ENCODE results near the gene PSPH. TPM values are rescaled to one million over a fixed set of nuclear protein-coding genes. Genes with fewer than 3 reads are reported as not detected.
A peak's percentile ranks its signal among the peaks of the same experiment; 100 is the strongest.
"Not testable (repeated sequence)": the region's sequence is repeated elsewhere in the genome, so short reads cannot be mapped to it uniquely, and the experiment has no call there.

Gene PSPH
- 10 to 100 TPM; 13.7 to 19.5 TPM for total RNA-seq
- polyA plus RNA-seq (ENCODE audit: insufficient read length in 6 of 6) = 10 to 100 TPM; 14.1 to 25.0 (median 21.9) TPM
- long read RNA-seq, donor 1, partial matches to known transcripts = 291 of 353 reads
- long read RNA-seq, donor 1, other reads (novel, unspliced or antisense) = 62 of 353 reads
- long read RNA-seq, donor 2, partial matches to known transcripts = 6 of 17 reads
- long read RNA-seq, donor 2, other reads (novel, unspliced or antisense) = 8 of 17 reads
- long read RNA-seq, donor 3, partial matches to known transcripts = 0 of 6 reads
- long read RNA-seq, donor 3, other reads (novel, unspliced or antisense) = 5 of 6 reads
- long read RNA-seq, donor 4, partial matches to known transcripts = 3 of 10 reads
- long read RNA-seq, donor 4, other reads (novel, unspliced or antisense) = 5 of 10 reads
- long read RNA-seq, donor 5, partial matches to known transcripts = 0 of 1 reads
- long read RNA-seq, donor 5, other reads (novel, unspliced or antisense) = 0 of 1 reads
- long read RNA-seq, donor 6, partial matches to known transcripts = 0 of 2 reads
- long read RNA-seq, donor 6, other reads (novel, unspliced or antisense) = 0 of 2 reads
- long read RNA-seq, donor 7, partial matches to known transcripts = 217 of 247 reads
- long read RNA-seq, donor 7, other reads (novel, unspliced or antisense) = 30 of 247 reads
- long read RNA-seq, donor 8, partial matches to known transcripts = 283 of 387 reads
- long read RNA-seq, donor 8, other reads (novel, unspliced or antisense) = 102 of 387 reads
- long read RNA-seq, donor 9 = 0 reads
- long read RNA-seq, donor 10, partial matches to known transcripts = 4 of 9 reads
- long read RNA-seq, donor 10, other reads (novel, unspliced or antisense) = 2 of 9 reads
- long read RNA-seq, donor 11, partial matches to known transcripts = 34 of 46 reads
- long read RNA-seq, donor 11, other reads (novel, unspliced or antisense) = 12 of 46 reads
- long read RNA-seq, donor 12, partial matches to known transcripts = 0 of 6 reads
- long read RNA-seq, donor 12, other reads (novel, unspliced or antisense) = 5 of 6 reads

DNA sequence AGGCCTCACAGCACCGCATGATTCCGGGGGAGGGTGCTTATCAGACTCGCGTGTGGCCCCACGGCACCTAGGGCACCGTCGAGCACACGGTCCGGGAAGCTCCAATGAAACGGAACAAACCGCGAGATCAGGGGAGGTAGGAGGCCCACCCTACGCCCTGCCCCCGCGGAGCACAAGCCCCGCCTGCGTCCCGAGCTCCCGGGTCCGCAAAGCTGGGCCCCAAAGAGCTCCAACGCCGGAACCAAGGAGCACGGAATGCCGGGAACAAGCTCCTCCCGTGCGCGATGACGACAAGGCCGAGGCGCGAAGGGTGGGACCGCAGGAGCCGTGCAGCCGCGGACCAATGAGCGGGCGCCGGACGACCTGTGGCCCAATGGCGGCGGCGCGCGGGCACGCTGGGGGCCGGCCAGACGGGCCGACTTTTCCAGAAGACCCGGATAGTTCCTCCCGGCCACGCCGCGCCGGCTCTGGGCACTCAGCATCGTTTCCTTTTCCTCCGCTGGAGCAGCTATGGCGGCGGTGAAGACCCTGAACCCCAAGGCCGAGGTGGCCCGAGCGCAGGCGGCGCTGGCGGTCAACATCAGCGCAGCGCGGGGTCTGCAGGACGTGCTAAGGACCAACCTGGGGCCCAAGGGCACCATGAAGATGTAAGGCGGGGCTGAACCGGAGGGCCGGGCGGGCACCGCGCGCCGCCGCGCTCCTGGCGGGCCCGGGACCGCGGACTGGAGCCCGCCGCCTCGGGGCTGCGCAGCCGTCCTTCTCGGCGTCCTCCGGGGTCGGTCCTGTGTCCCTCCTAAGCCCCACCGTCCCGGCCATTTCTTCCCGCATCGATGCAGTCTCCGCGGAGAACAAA, at the start of gene PSPH, which contains the start of gene CCT6A:
PSPH (minus strand) TSS at position 106 of the 853 bp plus-strand sequence. CDS start 30,232 bp downstream, outside the sequence.
CCT6A (plus strand) TSS at position 427 of the 853 bp plus-strand sequence; CDS start at position 511, 84 bp downstream.
- Histone ChIP-seq H3K36me3 (peaks cover 0 to 39% of the 10 kb centered on the region in 2 donors), H3K27me3 (no peaks in the 10 kb centered on the region), H3K4me3 (peak within 1 kb of the TSS; percentile 93 to 97), H3K4me1 (peaks cover 22 to 49% of the 10 kb centered on the region in 2 donors), H3K27ac (peak within 1 kb of the TSS; percentile 87 to 94), H3K9me3 (no peaks in the 10 kb centered on the region)
- TF ChIP-seq, protein P1, sequence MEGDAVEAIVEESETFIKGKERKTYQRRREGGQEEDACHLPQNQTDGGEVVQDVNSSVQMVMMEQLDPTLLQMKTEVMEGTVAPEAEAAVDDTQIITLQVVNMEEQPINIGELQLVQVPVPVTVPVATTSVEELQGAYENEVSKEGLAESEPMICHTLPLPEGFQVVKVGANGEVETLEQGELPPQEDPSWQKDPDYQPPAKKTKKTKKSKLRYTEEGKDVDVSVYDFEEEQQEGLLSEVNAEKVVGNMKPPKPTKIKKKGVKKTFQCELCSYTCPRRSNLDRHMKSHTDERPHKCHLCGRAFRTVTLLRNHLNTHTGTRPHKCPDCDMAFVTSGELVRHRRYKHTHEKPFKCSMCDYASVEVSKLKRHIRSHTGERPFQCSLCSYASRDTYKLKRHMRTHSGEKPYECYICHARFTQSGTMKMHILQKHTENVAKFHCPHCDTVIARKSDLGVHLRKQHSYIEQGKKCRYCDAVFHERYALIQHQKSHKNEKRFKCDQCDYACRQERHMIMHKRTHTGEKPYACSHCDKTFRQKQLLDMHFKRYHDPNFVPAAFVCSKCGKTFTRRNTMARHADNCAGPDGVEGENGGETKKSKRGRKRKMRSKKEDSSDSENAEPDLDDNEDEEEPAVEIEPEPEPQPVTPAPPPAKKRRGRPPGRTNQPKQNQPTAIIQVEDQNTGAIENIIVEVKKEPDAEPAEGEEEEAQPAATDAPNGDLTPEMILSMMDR (IDR thresholded peaks at IDR 0.05) = no peak
- intact Hi-C loops (cut with DNase I) = no loop called here
- DNase-seq = peak; percentile 95 to 99 (median 98)
- peak; percentile 98 for ATAC-seq

DNA sequence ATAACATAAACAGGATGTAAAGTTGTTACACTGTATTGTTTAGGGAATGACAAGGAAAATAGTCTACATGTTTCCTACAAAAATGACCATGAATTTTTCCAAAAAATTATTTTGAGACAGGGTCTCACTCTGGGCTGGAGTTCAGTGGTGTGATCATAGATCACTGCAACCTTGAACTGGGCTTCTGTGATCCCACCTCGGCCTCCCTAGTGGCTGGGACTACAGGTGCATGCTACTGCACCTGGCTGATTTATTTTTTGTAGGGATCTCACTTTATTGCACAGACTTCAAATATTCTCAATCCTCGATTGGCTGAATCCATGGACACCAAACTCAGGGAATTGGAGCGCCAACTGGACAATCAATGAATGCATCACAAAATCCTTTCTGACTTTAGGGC, 48.4 kb upstream of the PSPH start:
- Histone ChIP-seq H3K36me3 (peaks cover 0 to 77% of the 10 kb centered on the region in 2 donors), H3K9me3 (no peaks in the 10 kb centered on the region), H3K27me3 (no peaks in the 10 kb centered on the region), H3K4me3 (no peak overlapping the region), H3K4me1 (peaks cover 4 to 12% of the 10 kb centered on the region in 2 donors), H3K27ac (no peak overlapping the region)
- intact Hi-C loops (cut with DNase I) = no loop called here
- TF ChIP-seq, protein P1 (IDR thresholded peaks at IDR 0.05) = no peak
- ATAC-seq = no peak
- DNase-seq = no peak

DNA sequence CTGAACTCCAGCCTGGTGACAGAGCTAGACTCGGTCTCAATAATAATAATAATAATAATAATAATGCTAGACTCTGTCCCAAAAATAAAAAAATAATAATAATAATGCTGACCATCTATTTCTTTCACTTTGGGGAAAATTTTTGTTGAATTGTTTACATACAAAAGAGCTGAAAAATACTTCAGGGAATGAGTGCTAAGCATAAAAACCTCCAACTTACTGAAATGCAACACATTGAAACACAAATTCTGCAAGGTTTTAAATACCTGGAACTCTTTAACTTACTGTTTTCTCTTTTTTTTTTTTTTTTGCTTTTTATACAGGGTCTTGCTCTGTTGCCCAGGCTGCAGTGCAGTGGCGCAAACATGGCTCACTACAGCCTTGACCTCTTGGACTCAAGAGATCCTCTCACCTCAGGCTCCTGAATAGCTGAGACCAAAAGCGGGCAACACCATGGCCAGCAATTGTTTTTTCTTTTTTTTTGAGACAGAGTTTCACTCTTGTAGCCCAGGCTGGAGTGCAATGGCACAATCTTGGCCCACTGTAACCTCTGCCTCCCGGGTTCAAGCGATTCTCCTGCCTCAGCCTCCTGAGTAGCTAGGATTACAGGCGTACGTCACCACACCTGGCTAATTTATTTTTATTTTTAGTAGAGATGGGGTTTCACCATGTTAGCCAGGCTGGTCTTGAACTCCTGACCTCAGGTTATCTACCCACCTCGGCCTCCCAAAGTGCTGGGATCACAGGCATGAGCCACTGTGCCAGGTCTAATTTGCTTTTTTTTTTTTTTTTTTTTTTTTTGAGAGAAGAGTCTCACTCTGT, 47.2 kb upstream of the PSPH start:
- H3K4me3 ChIP-seq; H3K9me3 ChIP-seq; ATAC-seq; H3K27me3 ChIP-seq; DNase-seq; H3K27ac ChIP-seq; intact Hi-C loops (cut with DNase I); H3K4me1 ChIP-seq: not testable (repeated sequence)
- peaks cover 0 to 64% of the 10 kb centered on the region in 2 donors for H3K36me3 ChIP-seq

DNA sequence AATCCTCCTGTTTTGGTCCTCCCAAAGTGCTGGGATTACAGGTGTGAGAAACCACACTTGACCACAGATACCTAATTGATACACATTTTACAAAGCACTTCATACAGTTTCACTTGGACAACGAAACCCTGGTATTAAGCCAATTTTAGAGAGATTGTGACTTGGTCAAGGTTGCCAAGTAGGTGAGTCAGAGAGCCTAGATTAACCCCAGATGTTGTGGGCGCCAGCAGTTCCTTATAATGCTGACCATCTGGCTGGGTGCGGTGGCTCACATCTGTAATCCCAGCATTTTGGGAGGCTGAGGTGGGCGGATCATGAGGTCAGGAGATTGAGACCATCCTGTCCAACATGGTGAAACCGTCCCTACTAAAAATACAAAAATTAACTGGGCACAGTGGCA, 46.5 kb upstream of the PSPH start:
- intact Hi-C loops (cut with DNase I) = no loop called here
- peaks cover 3 to 6% of the 10 kb centered on the region in 2 donors for H3K4me1 ChIP-seq
- H3K36me3 ChIP-seq = peaks cover 0 to 57% of the 10 kb centered on the region in 2 donors
- H3K27ac ChIP-seq = no peak overlapping the region
- DNase-seq (no peak), ATAC-seq (peak; percentile 33)
- H3K27me3 ChIP-seq = no peaks in the 10 kb centered on the region
- no peaks in the 10 kb centered on the region for H3K9me3 ChIP-seq
- no peak overlapping the region for H3K4me3 ChIP-seq
- TF ChIP-seq, protein P1 (IDR thresholded peaks at IDR 0.05) = no peak

Data from left lung (tissue), 14 donors.